HG03066 (cell line): ENCODE measurements around the gene CEP55.
"Not testable (repeated sequence)": the region's sequence is repeated elsewhere in the genome, so short reads cannot be mapped to it uniquely, and the experiment has no call there.

Experiments
- ATAC-seq: cut with Tn5 transposase; IDR thresholded peaks from one replicate; pipeline ENCODE4 v1.9.1; 2021; ENCODE audit warnings: low read depth; ENCODE audit not compliant: unreplicated experiment

The CEP55 gene

GRCh38 chr10:93505075-93505474 is 8.7 kb downstream of the CEP55 start:
- no peak for ATAC-seq

GRCh38 chr10:93509816-93510215 is 13.4 kb downstream of the CEP55 start:
- no peak for ATAC-seq

GRCh38 chr10:93512565-93512964 is 16.2 kb downstream of the CEP55 start:
- ATAC-seq = no peak

GRCh38 chr10:93513091-93513490 is 16.7 kb downstream of the CEP55 start:
- no peak for ATAC-seq

GRCh38 chr10:93514521-93514920 is 18.1 kb downstream of the CEP55 start:
- no peak for ATAC-seq

GRCh38 chr10:93515071-93516005 is 18.9 kb downstream of the CEP55 start:
- ATAC-seq = no peak

GRCh38 chr10:93516006-93516380 is 19.6 kb downstream of the CEP55 start:
- ATAC-seq = no peak

GRCh38 chr10:93518531-93518930 is 22.1 kb downstream of the CEP55 start:
- ATAC-seq = no peak

- no peak for ATAC-seq
Measured at GRCh38 chr10:93535293-93535692, 38.9 kb downstream of the CEP55 start.

- ATAC-seq = not testable (repeated sequence)
Measured at GRCh38 chr10:93540871-93541270, 44.5 kb downstream of the CEP55 start.

GRCh38 chr10:93541402-93542357 is 45.3 kb downstream of the CEP55 start:
- ATAC-seq = no peak

- no peak for ATAC-seq
Measured at GRCh38 chr10:93542358-93542791, 46.0 kb downstream of the CEP55 start.

- ATAC-seq = not testable (repeated sequence)
Measured at GRCh38 chr10:93546995-93547394, 50.6 kb downstream of the CEP55 start.

GRCh38 chr10:93547522-93547921 is 51.1 kb downstream of the CEP55 start:
- ATAC-seq = no peak

- ATAC-seq = no peak
Measured at GRCh38 chr10:93548376-93549071, 52.1 kb downstream of the CEP55 start.

GRCh38 chr10:93550606-93551005 is 54.2 kb downstream of the CEP55 start:
- no peak for ATAC-seq

- no peak for ATAC-seq
Measured at GRCh38 chr10:93552780-93553179, 56.4 kb downstream of the CEP55 start.

GRCh38 chr10:93553482-93554315 is 57.3 kb downstream of the CEP55 start:
- ATAC-seq = no peak

- ATAC-seq = no peak
Measured at GRCh38 chr10:93554316-93554663, 57.9 kb downstream of the CEP55 start.
